ENCODE results near the gene ARL14. TPM values are rescaled to one million over a fixed set of nuclear protein-coding genes. Genes with fewer than 3 reads are reported as not detected.

ARL14 gene
- total RNA-seq (ENCODE audit: low replicate concordance), result not detected in 2 replicates

DNA sequence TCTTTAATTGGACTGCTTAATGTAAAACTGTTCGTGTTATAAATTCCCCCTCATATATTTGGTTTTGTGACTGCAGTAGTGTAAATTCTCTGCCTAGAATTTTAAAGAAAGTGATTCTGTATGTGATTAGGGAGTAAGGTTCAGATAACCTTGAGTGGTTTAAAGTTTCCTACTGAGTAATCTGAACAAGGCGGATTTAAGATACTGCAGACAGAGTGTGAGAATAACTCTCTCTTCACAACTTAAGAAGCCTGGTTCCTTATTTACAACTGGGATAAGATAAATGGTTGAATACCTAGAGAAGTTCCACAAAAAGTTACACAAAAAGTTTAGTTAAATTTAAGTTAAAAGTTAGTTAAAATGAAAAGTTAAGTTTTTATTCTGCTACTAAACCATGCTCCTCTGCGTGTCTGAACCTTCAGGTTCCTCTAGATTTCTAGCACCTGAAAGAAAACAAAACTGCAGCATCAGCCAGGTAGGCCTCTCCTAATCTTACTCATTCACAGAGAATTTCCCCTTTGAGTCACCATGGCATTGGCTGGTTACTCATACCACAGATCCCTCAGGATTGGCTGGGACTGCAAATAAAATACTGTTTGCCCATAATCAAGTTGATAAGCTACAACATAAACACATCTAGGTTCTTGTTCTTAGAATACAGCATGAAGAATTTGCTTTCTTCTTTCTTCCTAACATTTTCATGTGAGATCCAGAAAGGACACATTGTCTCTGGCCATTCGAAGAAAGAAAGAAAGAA is at the start of gene ARL14:
Gene ARL14 (plus strand): TSS at position 614 of the 757 bp plus-strand sequence. CDS start 187 bp downstream, outside the sequence.
- peaks cover 12% of the 10 kb centered on the region for H3K4me1 ChIP-seq
- no peak within 1 kb of the TSS for H3K4me3 ChIP-seq
- peak within 1 kb of the TSS; percentile 65 for H2AFZ ChIP-seq (replicated peaks)
- Mint-ChIP-seq H3K27ac (peak within 1 kb of the TSS; percentile 76), H3K36me3 (no peaks in the 10 kb centered on the region), H3K27me3 (ENCODE audit: insufficient read depth, low read depth) (no peaks in the 10 kb centered on the region), H3K4me3 (peak within 1 kb of the TSS; percentile 31), H3K4me1 (peaks cover 22% of the 10 kb centered on the region), H3K9me3 (no peaks in the 10 kb centered on the region)
- no peak within 1 kb of the TSS for H3K9ac ChIP-seq
- TF ChIP-seq EZH2phosphoT487 (IDR thresholded peaks at IDR 0.05) (no peak), EZH2 (IDR thresholded peaks at IDR 0.05) (no peak)
- TF ChIP-seq, protein P1, sequence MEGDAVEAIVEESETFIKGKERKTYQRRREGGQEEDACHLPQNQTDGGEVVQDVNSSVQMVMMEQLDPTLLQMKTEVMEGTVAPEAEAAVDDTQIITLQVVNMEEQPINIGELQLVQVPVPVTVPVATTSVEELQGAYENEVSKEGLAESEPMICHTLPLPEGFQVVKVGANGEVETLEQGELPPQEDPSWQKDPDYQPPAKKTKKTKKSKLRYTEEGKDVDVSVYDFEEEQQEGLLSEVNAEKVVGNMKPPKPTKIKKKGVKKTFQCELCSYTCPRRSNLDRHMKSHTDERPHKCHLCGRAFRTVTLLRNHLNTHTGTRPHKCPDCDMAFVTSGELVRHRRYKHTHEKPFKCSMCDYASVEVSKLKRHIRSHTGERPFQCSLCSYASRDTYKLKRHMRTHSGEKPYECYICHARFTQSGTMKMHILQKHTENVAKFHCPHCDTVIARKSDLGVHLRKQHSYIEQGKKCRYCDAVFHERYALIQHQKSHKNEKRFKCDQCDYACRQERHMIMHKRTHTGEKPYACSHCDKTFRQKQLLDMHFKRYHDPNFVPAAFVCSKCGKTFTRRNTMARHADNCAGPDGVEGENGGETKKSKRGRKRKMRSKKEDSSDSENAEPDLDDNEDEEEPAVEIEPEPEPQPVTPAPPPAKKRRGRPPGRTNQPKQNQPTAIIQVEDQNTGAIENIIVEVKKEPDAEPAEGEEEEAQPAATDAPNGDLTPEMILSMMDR (IDR thresholded peaks at IDR 0.05), result no peak
- no peak within 1 kb of the TSS for H3K4me2 ChIP-seq
- no peak within 1 kb of the TSS for H3K27ac ChIP-seq
- H3K27me3 ChIP-seq, result no peaks in the 10 kb centered on the region
- no peak for DNase-seq (ENCODE audit: low spot score)
- no peaks in the 10 kb centered on the region for H3K79me2 ChIP-seq (ENCODE audit: low read depth)
- no peaks in the 10 kb centered on the region for H3K36me3 ChIP-seq
- no peaks in the 10 kb centered on the region for H4K20me1 ChIP-seq (ENCODE audit: low read depth)
- no peaks in the 10 kb centered on the region for H3K9me3 ChIP-seq (ENCODE audit: low read depth)
- H3F3A ChIP-seq (ENCODE audit: low read depth), result no peaks in the 10 kb centered on the region

DNA sequence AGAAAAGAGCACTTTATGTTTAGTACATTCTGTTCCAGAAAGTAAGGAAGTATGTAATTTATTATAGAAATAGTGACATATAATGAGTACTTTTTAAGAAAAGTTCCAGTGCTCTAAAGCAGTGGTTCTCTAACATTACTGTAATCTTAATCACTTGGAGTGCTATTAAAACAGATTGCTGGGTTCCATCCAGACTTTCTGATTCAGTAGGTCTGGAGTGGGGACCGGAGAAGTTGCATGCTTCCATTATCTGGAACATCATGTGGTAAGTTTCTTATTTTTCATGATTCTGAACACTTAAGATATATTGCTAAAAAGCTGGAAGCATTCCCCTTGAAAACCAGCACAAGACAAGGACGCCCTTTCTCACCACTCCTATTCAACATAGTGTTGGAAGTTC is 47.5 kb upstream of the ARL14 start:
- H3K27me3 Mint-ChIP-seq (ENCODE audit: insufficient read depth, low read depth), result peaks cover 5% of the 10 kb centered on the region

DNA sequence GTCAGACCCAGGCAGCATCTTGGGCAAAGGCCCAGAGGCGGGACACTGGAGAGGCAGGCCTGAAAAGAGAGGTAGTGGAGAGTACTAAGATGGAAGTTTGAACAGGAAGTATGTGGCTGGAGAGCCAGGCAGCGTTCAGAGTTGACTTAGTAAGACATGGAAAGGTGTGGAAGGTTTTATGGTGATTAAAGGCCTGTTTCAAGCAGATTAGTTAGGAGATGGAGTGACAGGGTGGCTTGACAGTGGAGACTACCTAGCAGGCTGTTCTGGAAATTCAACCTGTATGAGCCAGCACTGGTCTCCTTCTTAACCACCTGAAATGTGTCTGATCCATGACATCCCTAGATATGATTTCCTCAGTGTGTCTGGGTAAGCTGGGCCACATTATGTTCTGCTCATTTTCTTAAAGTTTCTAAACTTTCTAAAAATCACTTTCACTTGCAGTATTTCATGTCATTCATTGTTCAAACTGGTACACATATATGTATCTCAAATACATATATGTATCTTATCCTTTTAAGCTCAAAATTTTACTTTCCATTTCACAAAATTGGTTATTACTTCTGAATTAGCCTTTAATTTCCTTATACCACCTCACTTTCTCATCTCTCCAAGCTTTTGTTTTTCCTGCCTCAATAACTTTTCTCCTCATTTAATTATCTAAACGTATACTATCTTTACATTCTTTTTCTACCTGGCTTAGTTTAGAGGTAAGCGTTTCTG is 43.4 kb upstream of the ARL14 start:
- peaks cover 2% of the 10 kb centered on the region for H3K9me3 Mint-ChIP-seq
- no peaks in the 10 kb centered on the region for H3K36me3 Mint-ChIP-seq
- no peak overlapping the region for H3K27ac ChIP-seq
- H3F3A ChIP-seq (ENCODE audit: low read depth), result no peaks in the 10 kb centered on the region
- H3K9me3 ChIP-seq (ENCODE audit: low read depth), result no peaks in the 10 kb centered on the region
- no peak overlapping the region for H3K9ac ChIP-seq
- H3K27me3 ChIP-seq, result no peaks in the 10 kb centered on the region
- peaks cover 2% of the 10 kb centered on the region for H3K27me3 Mint-ChIP-seq (ENCODE audit: insufficient read depth, low read depth)
- no peaks in the 10 kb centered on the region for H3K36me3 ChIP-seq
- TF ChIP-seq EZH2phosphoT487 (IDR thresholded peaks at IDR 0.05), result no peak
- TF ChIP-seq, protein P1 (IDR thresholded peaks at IDR 0.05), result no peak
- no peak for TF ChIP-seq EZH2 (IDR thresholded peaks at IDR 0.05)
- no peak overlapping the region for H3K4me3 ChIP-seq
- H4K20me1 ChIP-seq (ENCODE audit: low read depth), result no peaks in the 10 kb centered on the region
- H3K4me3 Mint-ChIP-seq, result no peak overlapping the region
- H2AFZ ChIP-seq (replicated peaks), result no peak overlapping the region
- no peak for DNase-seq (ENCODE audit: low spot score)
- no peak overlapping the region for H3K27ac Mint-ChIP-seq
- no peak overlapping the region for H3K4me2 ChIP-seq
- no peaks in the 10 kb centered on the region for H3K79me2 ChIP-seq (ENCODE audit: low read depth)
- H3K4me1 Mint-ChIP-seq, result no peaks in the 10 kb centered on the region
- H3K4me1 ChIP-seq, result no peaks in the 10 kb centered on the region

More for the DNA sequence above, 47.5 kb upstream of the ARL14 start:
- no peaks in the 10 kb centered on the region for H3K79me2 ChIP-seq (ENCODE audit: low read depth)
- no peaks in the 10 kb centered on the region for H3F3A ChIP-seq (ENCODE audit: low read depth)
- H3K4me3 Mint-ChIP-seq, result no peak overlapping the region
- no peaks in the 10 kb centered on the region for H3K9me3 ChIP-seq (ENCODE audit: low read depth)
- no peak overlapping the region for H2AFZ ChIP-seq (replicated peaks)
- no peak overlapping the region for H3K4me3 ChIP-seq
- no peaks in the 10 kb centered on the region for H4K20me1 ChIP-seq (ENCODE audit: low read depth)
- no peak overlapping the region for H3K27ac Mint-ChIP-seq
- no peaks in the 10 kb centered on the region for H3K4me1 ChIP-seq
- no peaks in the 10 kb centered on the region for H3K27me3 ChIP-seq
- H3K9ac ChIP-seq, result no peak overlapping the region
- no peaks in the 10 kb centered on the region for H3K36me3 Mint-ChIP-seq
- no peak for DNase-seq (ENCODE audit: low spot score)
- H3K36me3 ChIP-seq, result no peaks in the 10 kb centered on the region
- H3K27ac ChIP-seq, result no peak overlapping the region
- peaks cover 2% of the 10 kb centered on the region for H3K9me3 Mint-ChIP-seq
- TF ChIP-seq EZH2 (IDR thresholded peaks at IDR 0.05) (no peak), EZH2phosphoT487 (IDR thresholded peaks at IDR 0.05) (no peak)
- TF ChIP-seq, protein P1 (IDR thresholded peaks at IDR 0.05), result no peak
- H3K4me1 Mint-ChIP-seq, result no peaks in the 10 kb centered on the region
- no peak overlapping the region for H3K4me2 ChIP-seq
